HepG2 (cell line): Measurements from ENCODE around the gene RSPH4A. TPM values are rescaled to one million over a fixed set of nuclear protein-coding genes. Genes with fewer than 3 reads are reported as not detected.
A peak's percentile ranks its signal among the peaks of the same experiment; 100 is the strongest.

Source experiments
- ARID5B ChIP-seq: IDR thresholded peaks from 2 replicates; pipeline ENCODE4 v1.4.0; 2020; ENCODE audit warnings: mild to moderate bottlenecking, missing genetic modification reagents
- ATF6 ChIP-seq: sonication (generic); formaldehyde crosslinking; conservative IDR thresholded peaks from 2 replicates; pipeline ENCODE4 v1.4.0; 2020; ENCODE audit warnings: missing genetic modification reagents
- CBX5 ChIP-seq: sonication (generic); formaldehyde crosslinking; IDR thresholded peaks from 2 replicates; pipeline ENCODE4 v1.4.0; 2020; ENCODE audit warnings: missing genetic modification reagents, borderline replicate concordance
- E2F5 ChIP-seq: sonication (generic); formaldehyde crosslinking; conservative IDR thresholded peaks from 2 replicates; pipeline ENCODE4 v1.4.0; 2020; ENCODE audit warnings: missing genetic modification reagents
- ETV5 ChIP-seq: IDR thresholded peaks from 2 replicates; pipeline ENCODE4 v1.6.1; 2018; ENCODE audit warnings: missing biosample characterization, missing genetic modification reagents, inconsistent platforms, borderline replicate concordance
- ISL2 ChIP-seq: sonication (generic); formaldehyde crosslinking; IDR thresholded peaks from 2 replicates; pipeline ENCODE4 v1.5.0; 2020; ENCODE audit warnings: missing genetic modification reagents
- PBX2 ChIP-seq: IDR thresholded peaks from 2 replicates; pipeline ENCODE4 v1.6.1; 2016; ENCODE audit warnings: control low read depth
- RFX1 ChIP-seq: fragments of 450-650 bp; IDR thresholded peaks from 2 replicates; pipeline ENCODE4 v1.6.1; 2017
- SIN3B ChIP-seq: fragments of 150-350 bp; IDR thresholded peaks from 2 replicates; pipeline ENCODE4 v1.6.1; 2014; ENCODE audit warnings: low read length
- SP2 ChIP-seq: sonication (generic); formaldehyde crosslinking; IDR thresholded peaks from 2 replicates; pipeline ENCODE4 v1.5.1; 2020; ENCODE audit warnings: mild to moderate bottlenecking, missing genetic modification reagents
- TGIF2 ChIP-seq: IDR thresholded peaks from 2 replicates; pipeline ENCODE4 v1.6.1; 2016; ENCODE audit warnings: control low read depth, missing compliant biosample characterization
- ZBTB14 ChIP-seq: sonication (generic); formaldehyde crosslinking; IDR thresholded peaks from 2 replicates; pipeline ENCODE4 v1.4.0; 2020; ENCODE audit warnings: missing genetic modification reagents
- ZBTB4 ChIP-seq: sonication (generic); formaldehyde crosslinking; IDR thresholded peaks from 2 replicates; pipeline ENCODE4 v1.4.0; 2020; ENCODE audit warnings: missing genetic modification reagents, mild to moderate bottlenecking, borderline replicate concordance
- ZFP82 ChIP-seq: sonication (generic); formaldehyde crosslinking; IDR thresholded peaks from 2 replicates; pipeline ENCODE4 v1.5.1; 2020; ENCODE audit warnings: mild to moderate bottlenecking, missing genetic modification reagents, borderline replicate concordance
- ZNF331 ChIP-seq: sonication (generic); formaldehyde crosslinking; IDR thresholded peaks from 2 replicates; pipeline ENCODE4 v1.4.0; 2020; ENCODE audit warnings: missing genetic modification reagents
- ZNF34 ChIP-seq: sonication (generic); formaldehyde crosslinking; IDR thresholded peaks from 2 replicates; pipeline ENCODE4 v1.4.0; 2020; ENCODE audit warnings: mild to moderate bottlenecking, missing genetic modification reagents, borderline replicate concordance
- ZNF749 ChIP-seq: sonication (generic); formaldehyde crosslinking; IDR thresholded peaks from 2 replicates; pipeline ENCODE4 v1.8.0; 2022; ENCODE audit warnings: mild to moderate bottlenecking, missing genetic modification reagents, moderate library complexity, borderline replicate concordance
- ZNF773 ChIP-seq: sonication (generic); formaldehyde crosslinking; IDR thresholded peaks from 2 replicates; pipeline ENCODE4 v1.4.0; 2020; ENCODE audit warnings: missing genetic modification reagents, borderline replicate concordance
- polyA plus RNA-seq, 8 experiments: library from polyadenylated mRNA; depleted of rRNA in 3 of 8; stranded (reverse) in 7 of 8; unstranded in 1 of 8; fragments of >200 nt; fragmentation: Illumina TruSeq in 4 of 8; extraction: Trizol in 4 of 8; gene quantifications; 2 replicates each; pipeline versions ENCODE4 v1.2.1 to v1.2.3, GENCODE V29; 2011 to 2016; ENCODE audit warnings: low read depth in 4 of 8, missing spikeins in 1 of 8, mixed read lengths in 1 of 8; ENCODE audit not compliant: insufficient read depth in 1 of 8
- total RNA-seq, 5 experiments: library from RNA; depleted of rRNA; stranded (reverse); fragments of >200 nt; fragmentation: Illumina TruSeq; extraction: Trizol; gene quantifications; 2 replicates each; pipeline ENCODE4 v1.2.3, GENCODE V29; 2016; ENCODE audit warnings: low read depth in 1 of 5

Gene RSPH4A
- total and polyA plus RNA-seq, 2 of the 13 experiments (the other 11 are each of a cell fraction or from before 2014, with no cell fraction given): 0.24 to 0.40 TPM

- TF ChIP-seq ATF6 (CRISPR knock-in tag) (no peak), ZNF331 (CRISPR knock-in tag) (no peak), ARID5B (CRISPR knock-in tag) (peak; percentile 48; the same call in 1 of the 2 replicates), ZBTB14 (no peak), SIN3B (no peak), ZFP82 (no peak), ETV5 (CRISPR knock-in tag) (peak; percentile 53; the same call in 1 of the 2 replicates), ZNF749 (CRISPR knock-in tag) (no peak), TGIF2 (CRISPR knock-in tag) (0 out of 2 replicates have a peak, but pooled peaks have one; percentile 61), ZNF773 (CRISPR knock-in tag) (no peak), CBX5 (peak; percentile 22; the same call in 1 of the 2 replicates), E2F5 (CRISPR knock-in tag) (no peak), ISL2 (CRISPR knock-in tag) (no peak), ZBTB4 (no peak), PBX2 (CRISPR knock-in tag) (no peak), ZNF34 (no peak), SP2 (no peak), RFX1 (no peak)
These were observed 17.4 kb downstream of the RSPH4A start (continued) for GRCh38 chr6:116633685-116634084.
